ENCODE measurements around the gene ATRIP.

ATRIP gene

GRCh38 chr3:48505968-48506504 lies 59.5 kb downstream of the ATRIP start:
- DNase-seq: no peak

- peak; percentile 86 for DNase-seq
Observed at GRCh38 chr3:48507256-48508061, 60.9 kb downstream of the ATRIP start.

GRCh38 chr3:48511551-48511950 lies 65.0 kb downstream of the ATRIP start:
- DNase-seq: no peak

GRCh38 chr3:48514431-48515227 lies 68.1 kb downstream of the ATRIP start:
- DNase-seq: no peak

Data from activated CD8-positive, alpha-beta memory T cell treated with anti-CD3 and anti-CD28 coated beads for 24 hours (primary cell).